ENCODE results near the gene PLPPR1.
A peak's percentile ranks its signal among the peaks of the same experiment; 100 is the strongest.
"Not testable (repeated sequence)": the region's sequence is repeated elsewhere in the genome, so short reads cannot be mapped to it uniquely, and the experiment has no call there.

The PLPPR1 gene

DNA sequence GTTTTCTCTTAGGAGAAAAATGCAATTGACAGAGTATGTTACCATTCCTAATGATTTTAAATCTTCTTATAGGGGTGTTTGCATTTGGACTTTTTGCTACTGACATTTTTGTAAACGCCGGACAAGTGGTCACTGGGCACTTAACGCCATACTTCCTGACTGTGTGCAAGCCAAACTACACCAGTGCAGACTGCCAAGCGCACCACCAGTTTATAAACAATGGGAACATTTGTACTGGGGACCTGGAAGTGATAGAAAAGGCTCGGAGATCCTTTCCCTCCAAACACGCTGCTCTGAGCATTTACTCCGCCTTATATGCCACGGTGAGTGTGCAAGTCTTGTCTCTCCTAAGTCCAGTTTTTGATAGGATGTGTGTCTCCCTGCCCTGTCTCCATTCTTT lies 280.6 kb downstream of the PLPPR1 start:
- DNase-seq: no peak

DNA sequence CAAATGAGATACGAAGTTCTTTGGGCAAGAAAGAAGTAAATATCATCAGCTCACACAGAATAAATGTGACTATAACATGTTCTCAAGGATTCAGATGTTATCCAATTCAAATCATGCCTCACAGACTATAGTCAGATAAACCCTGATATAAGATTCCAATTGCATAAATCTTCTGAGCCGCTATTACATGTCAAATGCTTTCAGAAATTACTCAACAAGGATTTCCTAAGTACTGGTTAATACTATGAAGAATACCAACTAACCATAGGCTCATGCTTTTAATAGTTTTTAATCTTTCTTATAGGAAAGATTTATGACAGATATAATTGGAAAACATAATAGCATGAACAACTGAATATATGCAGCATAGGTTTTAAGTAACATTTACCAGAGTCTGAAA lies 282.7 kb downstream of the PLPPR1 start:
- DNase-seq: no peak

DNA sequence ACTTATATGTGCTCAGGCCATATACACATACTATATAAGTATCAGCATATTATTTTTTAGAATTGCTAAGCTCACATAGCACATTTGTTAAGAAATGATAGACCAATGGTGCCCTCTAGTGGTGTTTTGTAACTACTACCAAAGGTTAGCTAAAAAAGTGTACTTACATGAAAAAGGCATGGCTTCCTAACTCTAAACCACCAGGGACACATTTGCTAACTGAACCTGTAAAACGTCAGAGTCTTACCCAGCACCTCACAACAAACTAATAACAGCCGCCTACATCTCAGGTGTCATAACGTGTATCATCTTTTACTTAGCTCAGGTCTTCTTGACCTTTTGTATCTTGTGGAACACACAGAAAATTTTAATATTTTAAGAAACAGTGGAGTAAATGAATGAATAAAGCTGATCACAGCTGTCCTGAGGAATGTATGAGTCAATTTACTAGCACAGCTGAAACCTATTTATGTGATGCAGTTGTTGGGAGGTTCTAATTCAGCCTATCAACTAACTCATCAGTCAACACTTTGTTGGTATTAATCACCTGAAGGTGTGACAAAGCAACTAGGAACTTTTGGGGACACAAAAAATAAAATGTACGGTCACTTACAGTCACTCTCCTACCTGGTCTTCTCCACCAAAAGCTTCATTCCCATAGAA lies 283.4 kb downstream of the PLPPR1 start:
- peak; percentile 68 for DNase-seq

DNA sequence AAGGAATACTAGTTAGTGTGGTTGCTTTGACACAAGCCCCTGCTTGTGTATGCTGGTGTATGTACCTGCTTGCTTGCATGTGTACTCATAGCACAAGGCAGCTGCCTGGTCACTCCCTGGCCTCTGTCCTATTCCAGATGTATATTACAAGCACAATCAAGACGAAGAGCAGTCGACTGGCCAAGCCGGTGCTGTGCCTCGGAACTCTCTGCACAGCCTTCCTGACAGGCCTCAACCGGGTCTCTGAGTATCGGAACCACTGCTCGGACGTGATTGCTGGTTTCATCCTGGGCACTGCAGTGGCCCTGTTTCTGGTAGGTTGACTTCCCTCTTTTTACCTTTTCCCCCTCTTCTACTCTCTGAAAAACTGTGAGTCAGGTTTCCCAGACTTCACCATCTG lies 284.1 kb downstream of the PLPPR1 start:
- no peak for DNase-seq

DNA sequence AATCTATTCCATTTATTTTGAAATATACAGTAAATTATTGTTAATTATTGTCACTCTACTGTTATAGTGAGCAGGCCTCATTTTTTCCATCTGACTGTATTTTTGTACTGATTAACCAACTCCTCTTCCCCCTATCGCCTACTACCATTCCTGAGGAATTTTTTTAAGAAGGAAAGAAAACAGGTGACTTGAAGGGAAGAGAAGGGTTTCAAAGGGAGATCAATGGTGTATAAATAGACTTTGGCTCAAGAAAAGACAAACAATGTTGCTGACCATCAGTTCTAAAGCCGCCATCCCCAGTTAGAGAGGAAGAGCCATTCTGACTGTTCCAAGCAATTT lies 286.6 kb downstream of the PLPPR1 start:
- DNase-seq: no peak

DNA sequence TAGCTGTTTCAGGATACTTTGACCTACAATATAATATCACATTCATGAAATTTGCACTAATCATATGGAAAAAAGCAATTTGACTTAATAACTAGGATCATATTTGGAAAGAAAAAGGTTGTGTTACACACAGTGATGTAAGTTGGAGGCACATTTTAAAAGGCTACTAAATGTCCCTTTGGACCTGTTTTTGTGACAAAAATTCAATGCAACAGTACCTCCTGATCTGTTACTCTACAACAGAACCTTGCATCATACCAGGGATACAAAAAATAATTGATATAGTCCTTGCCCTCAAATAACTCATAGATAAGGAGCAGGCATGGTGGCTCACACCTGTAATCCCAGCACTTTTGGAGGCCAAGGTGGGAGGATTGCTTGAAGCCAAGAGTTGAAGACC lies 289.2 kb downstream of the PLPPR1 start:
- DNase-seq: no peak

DNA sequence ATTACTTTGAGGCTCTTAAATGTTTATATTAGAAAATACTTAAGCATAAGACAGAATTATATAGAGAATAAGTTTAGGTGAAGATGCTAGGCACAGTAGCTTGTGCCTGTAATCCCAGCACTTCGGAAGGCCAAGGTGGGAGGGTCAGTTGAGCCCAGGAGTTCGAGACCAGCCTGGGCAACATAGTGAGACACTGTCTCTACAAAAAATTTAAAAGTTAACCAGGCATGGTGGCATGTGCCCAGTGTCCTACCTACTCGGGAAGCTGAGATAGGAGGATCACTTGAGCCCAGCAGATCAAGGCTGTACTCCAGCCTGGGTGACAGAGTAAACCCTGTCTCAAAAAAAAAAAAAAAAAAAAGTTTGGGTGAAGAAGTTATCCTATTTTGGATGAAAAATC lies 294.6 kb downstream of the PLPPR1 start:
- DNase-seq: no peak

DNA sequence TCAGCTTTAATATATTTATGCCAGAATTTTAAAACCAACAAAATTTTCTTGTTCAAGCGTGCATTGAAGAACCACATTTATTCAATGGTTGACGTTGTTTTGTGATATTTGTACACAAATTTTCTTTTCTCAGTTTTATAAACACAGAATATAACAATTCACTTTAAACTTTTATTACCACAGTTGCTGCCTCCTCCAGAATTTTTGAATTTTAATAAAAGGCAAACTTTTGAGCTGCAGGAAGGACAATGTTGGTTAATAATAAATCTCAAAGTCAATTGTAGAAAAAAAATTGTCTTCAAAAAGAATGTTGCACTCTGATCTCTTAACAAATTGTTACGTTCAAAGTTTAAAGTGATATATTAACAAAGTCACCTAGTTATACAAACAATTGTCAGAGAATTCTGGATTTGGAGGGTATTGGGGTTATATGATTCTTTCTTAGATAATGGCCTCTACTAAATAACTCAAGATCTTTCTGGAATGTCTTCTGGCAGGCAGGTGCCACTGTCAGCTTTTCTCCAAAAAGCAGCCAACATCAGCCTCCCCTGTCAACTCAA lies 295.8 kb downstream of the PLPPR1 start:
- no peak for DNase-seq

DNA sequence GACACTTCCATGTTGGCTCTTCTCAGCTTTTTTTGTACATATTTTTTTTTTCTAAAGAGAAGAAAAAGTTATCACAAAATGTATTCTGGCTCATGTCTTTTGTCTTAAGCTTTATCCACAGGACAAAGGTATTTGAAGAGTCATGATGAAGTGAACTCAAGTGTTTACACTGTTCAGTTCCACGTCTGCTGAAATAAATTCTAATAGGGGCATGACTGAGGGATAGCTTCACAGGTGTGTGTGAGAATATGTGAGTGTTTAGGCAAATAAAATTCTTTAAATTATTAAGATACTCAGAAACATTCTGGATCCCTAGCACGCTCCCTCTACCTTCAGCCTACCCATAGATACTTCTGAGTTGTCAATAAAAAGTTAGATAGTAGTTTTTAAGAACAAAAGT lies 296.5 kb downstream of the PLPPR1 start:
- DNase-seq: no peak

DNA sequence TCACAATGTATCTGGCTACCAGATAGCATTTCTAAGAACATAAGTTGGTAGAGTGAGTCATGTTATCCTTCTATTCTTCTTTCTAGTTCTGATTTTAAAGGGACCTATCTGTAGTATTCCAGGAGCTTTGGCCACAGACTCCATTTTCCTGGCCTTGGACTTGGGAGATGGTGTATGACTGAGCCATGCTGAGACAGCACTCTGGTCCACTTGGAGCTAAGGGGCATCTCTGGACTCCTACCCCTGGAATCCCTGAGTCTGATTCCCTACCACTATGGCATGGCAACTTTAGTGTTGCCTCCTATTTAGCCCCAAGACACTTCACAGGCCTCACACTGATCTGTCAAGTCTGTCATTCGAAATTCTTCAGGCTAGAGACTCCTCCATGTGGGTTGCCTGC lies 297.5 kb downstream of the PLPPR1 start:
- DNase-seq: no peak

DNA sequence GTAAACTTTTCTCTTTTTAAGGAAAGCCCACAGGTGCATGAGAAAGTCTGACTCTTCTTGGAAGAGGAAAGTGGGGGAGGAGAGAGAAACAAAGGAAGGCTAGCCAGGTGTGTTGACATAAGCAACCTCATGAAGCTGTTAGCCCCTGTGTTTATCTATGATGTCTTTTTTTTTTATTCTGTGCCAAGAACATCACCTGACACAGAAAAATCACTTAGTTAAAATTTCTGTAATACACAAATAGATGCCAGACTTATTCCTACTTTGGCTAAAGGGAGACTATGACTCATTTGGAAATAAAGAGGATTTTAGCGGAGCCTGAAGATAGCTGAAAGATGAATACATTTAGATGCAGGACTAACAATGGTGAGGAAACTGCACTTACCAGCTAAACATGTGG lies 298.0 kb downstream of the PLPPR1 start:
- no peak for DNase-seq

DNA sequence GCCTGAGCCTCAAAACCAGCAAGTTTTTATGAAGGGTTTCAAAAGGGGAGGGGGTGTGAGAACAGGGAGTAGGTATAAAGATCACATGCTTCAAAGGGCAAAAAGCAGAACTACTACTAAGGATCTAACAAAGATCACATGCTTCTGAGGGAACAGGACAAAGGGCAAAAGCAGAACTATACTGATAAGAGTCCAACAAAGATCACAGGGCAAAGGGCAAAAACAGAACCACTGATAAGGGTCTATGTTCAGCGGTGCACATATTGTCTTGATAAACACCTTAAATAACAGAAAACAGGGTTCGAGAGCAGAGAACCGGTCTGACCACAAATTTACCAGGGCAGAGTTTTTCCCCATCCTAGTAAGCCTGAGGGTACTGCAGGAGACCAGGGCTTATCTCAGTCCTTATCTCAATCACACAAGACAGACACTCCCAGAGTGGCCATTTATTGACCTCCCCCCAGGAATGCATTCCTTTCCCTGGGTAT lies 298.9 kb downstream of the PLPPR1 start:
- DNase-seq: not testable (repeated sequence)

DNA sequence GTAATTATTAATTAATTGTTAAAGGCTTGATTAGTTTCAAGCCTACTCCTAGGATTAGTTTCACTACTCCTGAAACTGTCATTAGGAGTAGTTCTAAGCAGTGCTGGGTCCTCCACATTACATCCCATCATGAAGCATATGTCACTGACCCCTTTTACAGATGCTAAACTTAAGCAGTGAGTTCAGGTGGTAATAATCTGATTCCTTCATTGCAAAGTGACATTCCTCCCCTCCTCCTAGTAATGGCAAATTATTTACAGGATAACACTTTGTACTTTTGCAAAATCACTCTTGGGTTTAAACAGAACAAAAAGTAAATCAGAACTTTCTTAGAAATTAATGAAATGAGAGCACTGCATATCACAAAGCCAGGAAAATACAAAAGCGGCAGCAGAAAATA lies 303.8 kb downstream of the PLPPR1 start:
- no peak for DNase-seq

DNA sequence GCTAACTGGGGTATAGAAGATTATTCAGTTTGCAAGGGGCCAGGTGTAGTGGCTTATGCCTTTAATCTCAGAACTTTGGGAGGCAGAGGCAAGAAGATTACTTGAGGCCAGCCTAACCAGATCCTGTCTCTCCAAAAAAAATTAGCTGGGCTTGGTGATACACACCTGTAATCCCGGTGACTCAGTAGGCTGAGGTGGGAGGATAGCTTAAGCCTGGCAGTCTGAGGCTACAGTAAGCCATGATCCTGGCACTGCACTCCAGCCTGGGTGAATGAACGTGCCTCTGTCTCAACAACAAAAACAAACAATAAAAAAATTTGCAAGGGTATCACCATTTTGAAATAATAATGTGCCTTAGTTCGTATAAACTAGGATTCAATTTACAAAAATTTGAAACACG lies 305.0 kb downstream of the PLPPR1 start:
- DNase-seq: no peak

DNA sequence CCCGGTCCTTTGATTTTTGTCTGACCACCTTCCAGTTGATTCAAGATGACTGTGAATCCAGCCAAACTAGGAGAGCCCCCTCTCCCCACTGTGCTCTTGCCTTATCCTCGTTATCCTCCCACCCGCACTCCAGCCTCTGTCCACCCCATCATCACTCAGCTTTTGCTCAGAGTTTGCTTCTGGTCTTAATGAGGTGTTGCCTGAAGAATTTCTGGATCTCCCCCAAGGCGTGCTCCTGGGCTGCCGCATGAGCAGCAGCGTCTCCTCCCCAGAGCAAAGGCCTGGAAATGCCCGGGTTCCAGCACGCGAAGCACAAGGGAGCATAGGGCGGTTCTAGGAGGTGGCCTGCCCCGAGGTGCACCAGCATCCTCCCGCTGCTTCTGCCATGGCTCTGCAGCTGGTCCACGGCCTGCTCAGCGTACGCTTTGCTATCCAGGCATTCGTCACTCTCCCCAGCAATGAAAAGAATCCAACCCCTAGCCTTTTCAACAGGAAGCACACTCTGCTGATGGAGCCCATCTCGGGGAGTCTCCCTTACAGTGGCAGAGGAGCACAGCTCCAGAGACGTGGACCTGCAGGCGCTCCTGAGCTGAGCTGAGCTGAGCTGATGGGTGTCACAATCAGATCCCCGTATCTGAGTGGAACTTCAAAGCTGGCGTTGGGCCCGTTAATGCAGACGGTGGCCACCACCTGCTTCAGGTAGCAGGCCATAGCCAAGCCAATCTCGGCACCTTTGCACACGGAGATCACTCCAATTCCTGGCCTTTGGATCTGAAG lies 305.6 kb downstream of the PLPPR1 start:
- DNase-seq: no peak

DNA sequence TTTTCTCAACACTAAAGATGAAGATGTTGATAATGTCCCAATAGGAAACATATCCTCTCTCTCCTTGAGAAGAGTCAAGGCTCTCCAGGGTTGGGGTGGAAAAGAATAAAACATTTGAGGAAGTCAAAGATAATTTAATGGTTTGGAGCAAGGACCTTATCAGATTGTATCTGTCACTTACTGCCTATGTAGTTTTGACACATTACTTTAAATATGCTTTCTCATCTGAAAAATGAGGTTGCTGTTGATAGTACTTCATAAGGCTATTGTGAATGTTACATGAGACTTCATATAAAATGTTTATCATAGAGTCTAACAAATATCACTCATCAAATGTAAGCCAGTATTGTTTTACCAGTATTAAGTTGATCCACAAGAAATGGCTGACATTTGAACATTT lies 307.6 kb downstream of the PLPPR1 start:
- DNase-seq: no peak

DNA sequence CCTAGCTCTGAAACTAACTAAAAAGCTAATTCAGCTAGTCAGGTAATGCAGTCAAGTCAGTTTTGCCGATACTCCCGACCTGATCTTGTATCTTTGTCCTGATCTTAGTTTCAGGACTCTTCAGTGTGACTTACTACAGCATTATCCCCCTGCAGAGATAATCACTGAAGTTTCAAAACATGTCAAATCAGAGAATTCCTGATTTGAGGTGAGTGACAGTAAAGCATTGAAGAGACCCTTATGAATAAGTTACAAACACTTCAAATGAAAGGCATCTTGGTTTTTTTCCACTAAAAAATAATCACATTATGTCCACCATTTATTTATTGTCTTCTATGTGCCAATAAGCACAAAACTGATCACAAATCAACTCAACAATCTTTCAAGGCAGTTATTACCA lies 308.7 kb downstream of the PLPPR1 start:
- DNase-seq: no peak

DNA sequence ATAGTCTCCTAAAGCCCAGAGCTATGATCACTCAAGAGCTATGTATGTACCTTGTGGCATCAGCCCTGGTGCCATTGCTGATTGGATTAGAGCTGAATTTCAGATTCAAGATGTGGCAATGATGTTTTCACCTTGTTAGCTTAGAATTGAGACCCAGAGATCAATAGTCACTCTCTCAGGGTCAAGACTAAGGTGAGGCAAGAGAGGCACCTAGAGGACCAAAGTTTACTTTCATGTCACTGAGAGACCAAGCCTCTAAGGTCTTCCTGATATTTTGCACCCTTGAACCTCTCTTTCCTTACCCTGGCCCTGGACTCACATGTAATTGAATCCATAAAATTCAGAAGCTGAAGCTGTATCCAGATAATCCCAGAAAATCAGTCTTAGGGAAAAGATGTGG lies 313.4 kb downstream of the PLPPR1 start:
- no peak for DNase-seq

DNA sequence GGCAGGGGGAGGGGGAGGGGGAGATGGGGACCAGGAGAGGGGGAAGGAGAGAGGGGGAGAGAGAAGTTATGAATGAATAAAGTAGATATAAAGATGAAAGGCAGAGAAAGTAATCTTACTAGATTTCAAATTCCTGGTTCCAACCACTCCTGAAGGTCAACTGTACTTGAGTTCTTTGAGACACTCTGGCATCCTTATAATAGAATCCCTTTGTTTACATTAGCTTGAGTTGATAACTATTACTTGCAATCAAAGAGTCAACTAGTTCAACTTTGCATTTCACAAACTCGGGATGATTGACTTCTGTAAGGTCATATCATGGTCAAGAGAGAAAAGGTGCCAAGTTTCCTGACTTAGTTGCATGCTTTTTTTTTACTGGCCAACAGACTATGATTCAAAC lies 314.1 kb downstream of the PLPPR1 start:
- DNase-seq: no peak

DNA sequence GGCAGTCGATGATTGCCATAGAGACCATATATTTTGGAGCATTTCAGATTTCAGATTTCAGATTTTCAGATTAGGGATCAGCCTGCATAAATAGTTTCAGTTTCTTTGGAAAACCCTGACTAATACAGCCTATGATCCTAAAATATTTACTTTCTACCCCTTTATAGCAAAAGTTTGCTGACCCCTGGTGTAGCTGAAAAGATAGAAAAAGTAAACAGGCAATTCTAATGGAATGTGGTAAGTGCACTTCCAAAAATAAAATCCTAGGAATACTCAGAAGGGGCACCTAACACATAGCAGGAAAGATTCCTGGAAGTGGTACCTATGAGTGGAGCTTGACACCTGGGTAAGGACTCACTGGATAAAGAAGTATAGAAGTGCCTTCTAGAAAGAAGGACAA lies 321.8 kb downstream of the PLPPR1 start:
- DNase-seq: no peak

DNA sequence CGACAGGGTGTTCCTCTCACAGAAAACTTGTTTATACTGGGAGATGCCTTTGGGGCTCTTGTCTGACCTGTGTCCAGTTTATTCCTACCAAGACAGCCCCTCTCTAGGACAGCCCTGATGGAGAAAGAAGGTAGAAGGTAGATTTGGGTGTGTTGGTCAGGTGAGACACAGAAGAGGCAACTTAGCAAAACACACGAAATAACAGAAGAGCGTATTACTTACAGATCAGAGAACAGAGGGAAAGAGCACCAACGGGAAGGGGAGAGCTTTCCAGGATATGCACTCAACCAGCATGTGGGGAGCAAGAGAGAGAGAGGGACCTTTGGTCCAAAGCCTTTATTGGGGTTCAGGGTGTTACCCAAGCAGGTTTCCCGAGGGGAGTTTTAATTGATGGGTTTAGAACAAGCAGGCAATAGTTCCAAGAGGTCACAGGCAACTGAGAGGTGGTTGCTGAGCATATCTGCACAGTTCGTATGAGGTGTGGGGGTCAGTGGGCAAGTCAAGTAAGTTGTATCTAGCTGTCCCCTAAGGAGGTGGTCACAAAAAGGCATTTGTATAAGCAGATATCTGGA lies 324.5 kb downstream of the PLPPR1 start:
- DNase-seq: no peak

DNA sequence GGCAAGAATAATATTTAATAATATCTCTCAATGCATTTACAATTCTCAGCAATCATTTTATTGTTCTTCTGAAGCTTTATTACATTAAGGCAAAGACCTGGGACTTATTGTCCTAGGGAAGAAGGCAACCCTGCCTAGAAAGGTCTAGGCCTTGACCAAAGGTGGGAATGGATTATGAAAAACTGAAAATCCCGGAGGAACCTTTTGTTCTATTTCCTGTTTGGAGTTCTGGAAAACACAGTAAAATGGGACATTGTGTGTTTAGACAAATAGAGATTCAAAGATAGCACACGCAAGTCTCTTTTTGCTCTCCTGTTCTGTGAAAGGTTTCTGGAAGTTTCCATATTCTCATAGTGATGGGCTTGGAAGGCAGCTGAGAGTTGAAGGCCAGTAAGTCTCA lies 325.2 kb downstream of the PLPPR1 start:
- no peak for DNase-seq

DNA sequence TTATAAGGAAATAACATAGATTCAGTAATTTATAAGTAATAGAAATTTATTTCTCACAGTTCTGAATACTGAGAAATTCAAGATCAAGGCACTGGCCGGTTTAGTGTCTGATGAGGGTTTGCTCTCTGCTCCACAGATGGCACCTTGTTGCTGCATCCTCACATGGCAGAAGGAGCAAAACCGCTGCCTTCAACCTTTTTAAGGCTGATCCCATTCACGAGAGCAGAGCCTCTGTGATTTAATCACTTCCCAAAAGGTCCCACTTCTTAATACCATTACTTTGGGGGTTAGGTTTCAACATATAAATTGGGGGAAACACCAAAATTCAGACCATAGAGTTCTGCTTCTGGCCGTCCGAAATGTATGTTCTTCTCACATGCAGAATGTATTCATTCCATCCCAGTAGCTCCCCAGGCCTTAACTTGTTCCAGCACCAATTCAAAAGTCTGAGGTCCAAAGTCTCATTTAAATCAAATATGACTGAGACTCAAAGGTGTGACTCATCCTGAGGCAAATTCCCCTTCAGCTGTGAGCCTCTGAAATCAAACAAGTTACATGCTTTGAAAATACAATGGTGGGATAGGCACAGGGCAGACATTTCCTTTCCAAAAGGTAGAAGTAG lies 325.7 kb downstream of the PLPPR1 start:
- DNase-seq: no peak
